Measurements from ENCODE around the gene RASSF1. TPM values are rescaled to one million over a fixed set of nuclear protein-coding genes. Genes with fewer than 3 reads are reported as not detected.

Gene RASSF1
- total RNA-seq, 1 donor from 2014 or later: 38.0 TPM

DNA sequence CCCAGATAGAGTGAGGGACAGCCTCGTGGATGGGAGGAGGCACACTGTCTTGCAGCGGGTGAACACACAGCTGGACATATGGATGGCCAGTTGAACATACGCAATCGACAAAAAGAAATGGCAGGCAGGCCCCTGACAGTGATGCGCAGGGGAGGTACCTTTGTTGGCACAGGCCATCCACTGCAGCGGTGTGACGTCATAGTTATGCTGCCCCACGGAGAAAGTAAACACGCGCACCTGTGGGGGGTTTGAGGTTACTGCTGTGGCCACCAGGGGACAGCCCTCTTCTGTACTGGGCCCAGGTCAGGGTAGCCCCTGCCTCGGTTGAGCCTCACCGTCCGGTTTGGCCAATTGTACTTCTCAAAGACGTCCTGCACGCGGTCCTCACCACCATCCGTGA is 38.1 kb upstream of the RASSF1 start:
- CTCF ChIA-PET: no interaction called here
- H3K27me3 Mint-ChIP-seq: no peaks in the 10 kb centered on the region
- DNase-seq: no peak
- no peaks in the 10 kb centered on the region for H3K4me1 Mint-ChIP-seq
- POLR2A ChIA-PET: no interaction called here
- intact Hi-C loops (cut with micrococcal nuclease): no loop called here
- no peak overlapping the region for H3K27ac Mint-ChIP-seq
- TF ChIP-seq, protein P1, sequence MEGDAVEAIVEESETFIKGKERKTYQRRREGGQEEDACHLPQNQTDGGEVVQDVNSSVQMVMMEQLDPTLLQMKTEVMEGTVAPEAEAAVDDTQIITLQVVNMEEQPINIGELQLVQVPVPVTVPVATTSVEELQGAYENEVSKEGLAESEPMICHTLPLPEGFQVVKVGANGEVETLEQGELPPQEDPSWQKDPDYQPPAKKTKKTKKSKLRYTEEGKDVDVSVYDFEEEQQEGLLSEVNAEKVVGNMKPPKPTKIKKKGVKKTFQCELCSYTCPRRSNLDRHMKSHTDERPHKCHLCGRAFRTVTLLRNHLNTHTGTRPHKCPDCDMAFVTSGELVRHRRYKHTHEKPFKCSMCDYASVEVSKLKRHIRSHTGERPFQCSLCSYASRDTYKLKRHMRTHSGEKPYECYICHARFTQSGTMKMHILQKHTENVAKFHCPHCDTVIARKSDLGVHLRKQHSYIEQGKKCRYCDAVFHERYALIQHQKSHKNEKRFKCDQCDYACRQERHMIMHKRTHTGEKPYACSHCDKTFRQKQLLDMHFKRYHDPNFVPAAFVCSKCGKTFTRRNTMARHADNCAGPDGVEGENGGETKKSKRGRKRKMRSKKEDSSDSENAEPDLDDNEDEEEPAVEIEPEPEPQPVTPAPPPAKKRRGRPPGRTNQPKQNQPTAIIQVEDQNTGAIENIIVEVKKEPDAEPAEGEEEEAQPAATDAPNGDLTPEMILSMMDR (IDR thresholded peaks at IDR 0.05): no peak
- no peaks in the 10 kb centered on the region for H3K9me3 Mint-ChIP-seq
- H3K36me3 Mint-ChIP-seq (ENCODE audit: low read depth): no peaks in the 10 kb centered on the region
- no peak overlapping the region for H3K4me3 Mint-ChIP-seq
- ATAC-seq (ENCODE audit: low read depth): no peak

DNA sequence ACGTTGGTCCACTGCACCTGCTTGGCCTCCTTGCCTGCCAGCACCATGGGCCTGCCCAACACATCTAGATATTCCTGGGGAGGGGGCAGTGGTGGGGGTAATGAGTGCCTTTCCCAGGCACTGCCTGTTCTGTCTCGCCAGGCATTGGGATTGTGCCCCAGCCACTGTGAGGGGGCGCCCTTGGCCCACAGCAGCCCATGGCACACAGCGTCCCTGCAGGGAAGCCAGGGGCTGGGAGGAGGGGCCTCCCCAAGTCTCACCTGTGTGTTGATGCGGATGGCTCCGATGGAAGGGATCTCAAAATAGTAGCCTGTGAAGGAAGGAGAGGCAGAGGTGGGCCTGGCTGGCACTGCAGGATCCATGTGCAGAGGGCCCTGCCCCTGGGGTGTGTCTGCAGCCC is 37.4 kb upstream of the RASSF1 start:
- Mint-ChIP-seq H3K9me3 (no peaks in the 10 kb centered on the region), H3K4me1 (no peaks in the 10 kb centered on the region), H3K36me3 (ENCODE audit: low read depth) (no peaks in the 10 kb centered on the region), H3K27me3 (no peaks in the 10 kb centered on the region), H3K27ac (no peak overlapping the region), H3K4me3 (no peak overlapping the region)
- ATAC-seq (ENCODE audit: low read depth) (no peak), DNase-seq (no peak)
- ChIA-PET CTCF (no interaction called here), POLR2A (no interaction called here)
- TF ChIP-seq, protein P1 (IDR thresholded peaks at IDR 0.05): no peak
- intact Hi-C loops (cut with micrococcal nuclease): no loop called here

DNA sequence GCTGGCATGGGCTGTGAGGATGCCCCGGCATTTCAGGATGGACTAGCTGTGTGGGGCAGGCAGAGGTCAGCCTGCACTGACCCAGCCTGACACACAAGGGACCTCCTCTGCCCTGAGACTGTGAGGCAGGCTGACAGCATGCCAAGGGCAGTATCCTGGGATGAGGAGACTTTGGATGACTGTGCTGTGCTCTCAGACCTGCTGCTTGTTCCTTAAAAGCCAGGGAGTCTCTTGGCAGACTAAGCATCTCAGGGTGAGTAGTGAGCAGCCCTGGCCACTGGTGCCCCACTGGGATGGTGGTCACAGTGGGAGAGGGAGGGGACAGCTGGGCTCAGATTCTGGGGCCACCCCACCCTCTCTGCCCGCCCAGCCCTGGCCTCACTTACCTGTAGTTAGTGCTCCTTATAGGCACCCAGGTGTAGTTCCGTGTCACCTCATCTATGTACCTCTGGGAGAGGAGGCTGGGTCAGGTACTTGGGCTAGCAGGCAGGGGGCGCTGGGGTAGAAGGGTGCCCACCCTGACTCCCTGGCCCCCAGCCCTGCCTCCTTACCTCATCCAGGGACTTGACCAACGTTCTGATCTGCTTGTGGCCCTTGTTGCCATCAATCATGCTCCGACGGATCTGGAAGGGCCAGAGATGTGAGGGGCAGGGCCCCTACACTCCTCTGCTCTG is 34.8 kb upstream of the RASSF1 start:
- Mint-ChIP-seq H3K36me3 (ENCODE audit: low read depth) (no peaks in the 10 kb centered on the region), H3K4me1 (no peaks in the 10 kb centered on the region), H3K4me3 (no peak overlapping the region), H3K27me3 (no peaks in the 10 kb centered on the region), H3K27ac (no peak overlapping the region), H3K9me3 (no peaks in the 10 kb centered on the region)
- ATAC-seq (ENCODE audit: low read depth) (no peak), DNase-seq (no peak)
- TF ChIP-seq, protein P1 (IDR thresholded peaks at IDR 0.05): no peak
- POLR2A ChIA-PET: no interaction called here
- intact Hi-C loops (cut with micrococcal nuclease): no loop called here
- CTCF ChIA-PET: no interaction called here

DNA sequence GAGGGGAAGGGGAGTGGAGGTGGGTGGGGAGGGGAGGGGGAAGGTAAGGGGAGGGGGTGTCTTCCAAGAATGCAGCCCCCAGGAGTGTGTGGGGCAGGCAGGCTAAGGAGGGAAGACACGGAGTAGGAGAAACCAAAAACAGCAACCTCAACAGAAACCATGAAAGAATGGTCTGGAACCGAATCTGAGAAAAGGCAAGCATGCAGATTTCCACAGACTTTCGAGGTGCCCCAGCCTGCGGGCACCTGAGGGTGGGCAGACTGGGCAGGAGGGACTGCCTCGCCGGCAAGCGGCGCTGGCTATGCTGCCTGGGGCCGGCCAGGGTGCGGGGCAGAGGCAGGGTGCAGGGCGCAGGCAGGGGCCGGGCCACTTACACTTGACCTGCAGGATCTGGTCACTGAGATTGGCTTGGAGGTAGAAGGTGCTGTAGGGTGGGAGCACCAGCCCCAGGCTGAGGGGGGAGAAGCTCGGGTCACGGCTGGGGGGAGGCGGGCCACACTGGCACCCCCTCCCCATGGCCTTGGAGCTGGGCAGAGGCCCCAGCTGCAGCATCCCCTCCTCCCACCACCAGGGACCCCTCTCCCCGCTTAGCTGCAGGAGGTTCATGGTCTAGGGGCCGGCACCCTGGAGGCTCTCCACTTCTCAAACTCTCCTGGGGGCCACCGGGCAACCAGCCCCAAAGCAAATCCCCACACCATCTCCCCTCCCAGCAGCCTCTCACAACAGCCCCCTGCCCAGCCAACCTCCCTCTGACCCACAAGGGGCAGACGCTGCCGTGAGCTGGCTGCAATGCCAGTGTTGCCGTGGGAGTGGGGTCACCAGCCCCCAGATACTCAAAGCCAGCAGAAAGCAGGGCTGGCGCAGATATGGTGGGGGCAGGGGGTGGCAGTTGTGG is 34.0 kb upstream of the RASSF1 start:
- TF ChIP-seq, protein P1 (IDR thresholded peaks at IDR 0.05): no peak
- Mint-ChIP-seq H3K36me3 (ENCODE audit: low read depth) (no peaks in the 10 kb centered on the region), H3K4me3 (no peak overlapping the region), H3K4me1 (no peaks in the 10 kb centered on the region), H3K27ac (no peak overlapping the region), H3K9me3 (no peaks in the 10 kb centered on the region), H3K27me3 (no peaks in the 10 kb centered on the region)
- CTCF ChIA-PET: no interaction called here
- no peak for ATAC-seq (ENCODE audit: low read depth)
- DNase-seq: no peak
- POLR2A ChIA-PET: no interaction called here
- intact Hi-C loops (cut with micrococcal nuclease): no loop called here
